HG03469 (cell line): Measurements from ENCODE around the gene PPP3R1.
"Not testable (repeated sequence)": the region's sequence is repeated elsewhere in the genome, so short reads cannot be mapped to it uniquely, and the experiment has no call there.

Experiments used
- ATAC-seq: cut with Tn5 transposase; IDR thresholded peaks from one replicate; pipeline ENCODE4 v1.9.1; 2021; ENCODE audit warnings: mild to moderate bottlenecking, moderate library complexity, moderate number of reproducible peaks; ENCODE audit not compliant: unreplicated experiment

Gene PPP3R1

DNA sequence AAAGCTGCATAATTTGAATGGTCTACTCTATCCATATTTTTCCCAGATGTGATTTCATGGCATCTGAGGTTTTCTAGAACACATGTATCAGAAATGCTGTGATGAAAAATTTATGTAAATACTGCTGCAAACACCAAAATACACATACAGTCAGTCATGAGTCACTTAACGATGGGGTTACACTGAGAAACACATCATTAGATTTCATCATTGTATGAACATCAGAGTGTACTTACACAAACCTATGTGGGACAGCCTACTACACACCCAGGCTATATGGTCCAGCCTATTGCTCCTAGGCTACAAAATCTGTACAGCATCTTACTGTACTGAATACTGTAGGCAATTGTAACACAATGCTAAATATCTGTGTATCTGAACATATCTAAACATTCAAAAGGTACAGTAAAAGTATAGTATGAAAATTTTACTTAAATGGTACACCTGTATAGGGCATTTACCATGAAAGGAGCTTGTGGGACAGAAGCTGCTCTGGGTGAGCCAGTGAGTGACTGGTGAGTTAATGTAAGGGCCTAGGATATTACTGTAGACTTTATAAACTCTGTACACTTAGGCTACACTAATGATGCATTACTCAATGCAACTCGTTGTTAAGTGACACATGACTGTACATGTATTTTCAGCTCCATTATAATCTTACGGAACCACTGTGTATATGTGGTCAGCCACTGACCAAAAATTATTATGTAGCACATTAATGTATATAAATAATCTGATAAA, 61.2 kb downstream of the PPP3R1 start:
- no peak for ATAC-seq

DNA sequence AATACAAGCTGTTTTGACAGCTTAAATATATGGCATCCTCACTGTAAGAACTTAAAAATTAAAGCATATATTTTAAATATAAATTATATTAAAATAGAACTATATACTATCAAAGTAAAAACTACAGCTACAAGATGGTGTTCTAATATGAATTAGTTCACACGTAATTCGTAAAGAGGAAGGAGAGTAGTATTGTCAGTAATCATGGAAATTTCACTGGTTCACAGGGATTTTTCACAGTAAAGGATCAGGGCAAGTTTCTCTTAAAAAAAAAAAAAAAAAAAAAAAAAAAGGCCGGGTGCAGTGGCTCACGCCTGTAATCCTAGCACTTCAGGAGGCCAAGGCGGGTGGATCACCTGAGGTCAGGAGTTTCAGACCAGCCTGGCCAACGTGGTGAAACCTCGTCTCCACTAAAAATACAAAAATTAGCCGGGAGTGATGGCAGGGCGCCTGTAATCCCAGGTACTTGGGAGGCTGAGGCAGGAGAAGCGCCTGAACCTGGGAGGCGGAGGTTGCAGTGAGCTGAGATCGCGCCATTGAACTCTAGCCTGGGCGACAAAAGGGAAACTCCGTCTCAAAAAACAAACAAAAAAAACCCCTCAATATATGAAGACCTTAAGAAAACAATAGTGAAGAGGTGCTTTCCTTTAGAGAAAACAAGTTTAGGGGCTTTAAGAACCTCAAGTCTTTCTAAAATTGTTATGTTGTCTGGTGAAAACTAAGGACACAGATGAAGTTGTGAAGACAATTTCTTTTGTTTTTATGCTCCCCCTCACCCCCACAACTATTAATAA, 62.1 kb downstream of the PPP3R1 start:
- ATAC-seq: no peak

DNA sequence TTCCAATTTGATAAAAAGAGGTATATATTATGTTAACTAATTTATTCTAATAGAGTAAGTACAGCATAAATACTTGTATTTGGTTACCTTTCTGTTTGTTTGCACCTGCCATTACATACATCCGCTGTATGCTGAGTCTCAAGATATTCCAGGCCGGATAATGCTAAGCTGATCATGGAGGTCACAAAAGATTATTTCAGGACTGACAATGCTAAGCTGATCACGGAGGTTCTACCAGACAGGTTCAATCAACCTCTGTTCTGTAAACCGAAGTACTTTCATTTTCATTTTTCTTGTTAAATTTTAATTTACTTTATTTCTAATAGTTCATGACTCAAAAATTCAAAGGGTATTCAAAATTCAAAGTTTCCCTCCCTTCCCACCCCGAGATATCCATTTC, 63.5 kb downstream of the PPP3R1 start:
- no peak for ATAC-seq

DNA sequence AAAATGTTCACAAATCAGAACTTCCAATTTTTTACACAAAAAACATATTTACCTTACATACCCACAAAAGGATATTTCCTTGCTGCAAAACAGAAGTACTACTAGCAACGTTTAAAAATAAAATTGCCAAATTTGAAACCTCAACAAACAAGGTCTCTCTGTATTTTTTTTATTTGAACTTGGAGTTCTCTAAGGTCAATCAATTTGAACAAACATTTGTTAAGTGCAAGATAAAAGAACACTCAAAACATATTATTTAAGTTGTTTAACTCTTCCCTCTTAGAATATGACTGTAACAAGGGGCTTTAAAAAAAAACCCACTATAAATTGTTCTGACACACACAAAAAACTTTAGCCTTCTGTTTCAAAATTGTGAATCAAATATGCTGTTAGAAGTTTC, 65.0 kb downstream of the PPP3R1 start:
- ATAC-seq: no peak

DNA sequence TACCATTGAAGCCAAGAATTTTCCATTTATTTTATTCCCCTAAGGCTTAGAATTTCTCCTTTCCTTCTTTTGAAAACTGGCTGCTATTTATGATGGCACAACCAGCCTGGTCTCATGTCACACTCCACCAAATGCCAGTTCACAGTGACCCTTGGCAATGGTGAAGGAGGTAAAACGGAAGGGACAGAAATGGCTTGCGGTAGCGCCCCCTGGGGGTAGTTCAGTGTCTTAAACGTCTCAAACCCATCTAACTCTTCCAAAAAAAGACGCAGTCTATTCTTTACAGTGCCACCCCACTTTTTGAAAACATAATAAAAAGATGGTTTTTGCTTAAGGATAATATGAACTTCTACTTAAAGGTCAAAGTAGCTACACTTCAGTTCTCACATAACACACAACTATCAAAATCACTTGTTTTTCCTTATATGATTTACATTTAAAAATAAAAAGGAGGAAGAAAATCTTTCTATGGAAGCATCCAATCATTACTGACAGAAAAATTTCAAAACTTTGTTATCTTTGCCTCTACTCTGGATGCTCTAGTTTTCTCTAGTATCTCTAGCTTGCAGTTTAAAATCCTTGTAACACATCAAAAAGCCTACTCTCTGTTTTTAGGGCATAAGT, 66.7 kb downstream of the PPP3R1 start:
- no peak for ATAC-seq

DNA sequence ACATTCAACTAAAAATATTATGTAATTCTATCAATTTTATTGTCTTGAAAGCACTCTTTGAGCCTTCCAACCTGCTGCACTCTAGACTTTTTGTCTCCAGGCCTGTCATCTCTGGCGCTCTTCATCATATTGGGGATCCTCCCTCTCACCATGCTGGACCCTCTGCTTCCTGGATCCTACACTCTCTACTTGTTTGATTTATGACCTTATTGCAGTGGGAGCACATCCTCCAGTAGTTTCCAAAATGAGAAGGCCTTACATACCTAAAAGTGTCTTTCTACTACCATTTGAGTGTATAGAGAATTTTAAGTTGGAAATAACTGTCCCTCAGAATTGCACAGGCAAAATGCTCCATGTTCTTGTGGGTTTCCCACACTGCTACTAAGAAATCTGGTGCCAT, 69.4 kb downstream of the PPP3R1 start:
- no peak for ATAC-seq

DNA sequence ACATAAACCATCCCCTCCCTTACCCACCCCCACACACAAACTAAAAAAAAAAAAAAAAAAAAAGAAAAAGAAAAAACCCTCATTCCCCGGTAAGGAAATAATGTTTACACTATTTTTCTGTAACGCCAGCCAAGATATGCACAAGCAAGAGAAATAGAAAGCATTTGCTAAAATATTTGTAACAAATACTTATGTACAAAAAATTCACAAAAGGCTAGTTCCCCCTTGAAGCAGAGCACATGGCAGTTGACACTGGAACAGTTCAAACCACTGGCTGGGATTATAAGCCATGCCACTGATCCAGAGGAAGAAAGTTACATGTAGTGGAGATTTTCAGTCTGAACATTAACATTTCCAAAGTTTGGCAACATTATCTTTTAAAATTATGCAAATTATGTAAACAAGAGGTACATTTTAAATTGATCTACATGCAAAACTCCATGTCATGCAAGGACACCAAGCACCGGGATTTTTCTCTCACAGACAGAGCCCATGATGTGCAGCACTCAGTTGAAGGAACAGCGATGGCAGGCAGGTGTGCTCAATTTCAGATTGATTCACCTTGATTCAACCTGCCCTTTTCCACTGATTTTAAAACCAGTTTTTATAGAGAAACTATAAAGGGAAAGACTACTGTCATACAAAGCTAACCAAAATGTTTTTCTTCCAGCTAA, 73.2 kb downstream of the PPP3R1 start:
- no peak for ATAC-seq

DNA sequence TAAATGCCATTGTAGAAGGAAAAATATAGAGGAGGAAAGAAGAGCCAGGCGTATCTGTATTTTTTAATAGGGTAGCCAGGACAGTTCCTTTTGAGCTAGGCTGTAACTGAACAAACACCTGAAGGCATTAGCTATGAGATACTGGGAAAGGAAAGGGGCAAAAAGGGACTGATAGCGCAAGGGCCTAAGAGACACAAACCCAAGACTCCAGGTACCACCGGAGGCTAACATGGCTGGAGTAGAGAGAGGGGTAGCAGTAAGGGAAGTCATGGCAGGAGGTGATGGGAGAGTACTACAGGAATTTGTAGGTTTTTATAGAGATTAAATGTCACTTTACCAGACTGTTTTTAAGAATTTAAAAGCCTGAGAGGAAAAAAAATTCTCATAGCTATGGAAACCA, 73.9 kb downstream of the PPP3R1 start:
- ATAC-seq: no peak

DNA sequence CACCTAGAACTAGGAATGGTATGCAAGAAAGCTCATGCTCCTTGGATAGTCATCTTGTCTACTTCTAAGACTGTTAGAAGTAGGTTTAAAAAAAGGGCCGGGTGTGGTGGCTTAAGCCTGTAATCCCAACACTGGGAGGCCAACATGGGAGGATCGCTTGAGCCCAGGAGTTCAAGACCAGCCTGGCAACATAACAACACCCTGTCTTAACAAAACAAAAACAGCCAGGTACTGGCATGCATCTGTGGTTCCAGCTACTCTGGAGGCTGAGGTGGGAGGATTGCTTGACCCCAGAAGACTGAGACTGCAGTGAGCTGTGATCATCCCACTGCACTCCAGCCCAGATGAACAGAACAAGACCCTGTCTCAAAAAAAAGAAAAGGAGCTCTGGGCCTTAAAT, 74.8 kb downstream of the PPP3R1 start:
- no peak for ATAC-seq

DNA sequence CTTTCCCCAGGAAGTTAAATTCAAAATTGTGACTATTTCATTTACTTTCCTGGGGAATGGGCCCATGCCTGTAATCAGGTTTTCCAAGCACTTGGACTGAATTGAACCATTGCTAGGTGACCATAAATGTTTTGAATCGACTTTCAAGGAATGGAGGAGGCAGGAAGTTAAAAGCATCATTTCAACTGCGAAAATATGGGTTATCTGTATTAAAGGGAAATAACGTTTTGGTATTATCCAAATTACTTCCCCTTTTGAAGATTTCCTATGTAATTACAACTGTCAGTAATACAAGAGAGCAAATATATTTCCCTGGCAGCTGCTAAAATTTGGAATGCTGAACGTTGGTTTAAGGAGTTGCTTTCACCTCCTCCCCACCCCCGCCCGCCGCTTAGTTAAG, 75.7 kb downstream of the PPP3R1 start:
- no peak for ATAC-seq

DNA sequence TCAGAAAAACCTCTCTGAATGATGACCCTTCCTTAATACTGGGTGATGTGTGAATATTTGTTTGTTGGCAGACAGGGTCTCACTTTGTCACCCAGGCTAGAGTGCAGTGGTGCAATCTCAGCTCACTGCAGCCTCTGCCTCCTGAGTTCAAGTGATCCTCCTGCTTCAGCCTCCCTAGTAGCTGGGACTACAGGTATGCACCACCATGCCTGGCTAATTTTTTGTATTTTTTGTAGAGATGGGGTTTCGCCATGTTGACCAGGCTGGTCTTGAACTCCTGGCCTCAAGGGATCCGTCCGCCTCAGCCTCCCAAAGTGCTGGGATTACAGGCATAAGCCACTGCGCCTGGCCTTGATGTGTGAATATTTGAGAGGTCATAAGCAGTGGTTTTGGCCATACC, 77.1 kb downstream of the PPP3R1 start:
- ATAC-seq: not testable (repeated sequence)

DNA sequence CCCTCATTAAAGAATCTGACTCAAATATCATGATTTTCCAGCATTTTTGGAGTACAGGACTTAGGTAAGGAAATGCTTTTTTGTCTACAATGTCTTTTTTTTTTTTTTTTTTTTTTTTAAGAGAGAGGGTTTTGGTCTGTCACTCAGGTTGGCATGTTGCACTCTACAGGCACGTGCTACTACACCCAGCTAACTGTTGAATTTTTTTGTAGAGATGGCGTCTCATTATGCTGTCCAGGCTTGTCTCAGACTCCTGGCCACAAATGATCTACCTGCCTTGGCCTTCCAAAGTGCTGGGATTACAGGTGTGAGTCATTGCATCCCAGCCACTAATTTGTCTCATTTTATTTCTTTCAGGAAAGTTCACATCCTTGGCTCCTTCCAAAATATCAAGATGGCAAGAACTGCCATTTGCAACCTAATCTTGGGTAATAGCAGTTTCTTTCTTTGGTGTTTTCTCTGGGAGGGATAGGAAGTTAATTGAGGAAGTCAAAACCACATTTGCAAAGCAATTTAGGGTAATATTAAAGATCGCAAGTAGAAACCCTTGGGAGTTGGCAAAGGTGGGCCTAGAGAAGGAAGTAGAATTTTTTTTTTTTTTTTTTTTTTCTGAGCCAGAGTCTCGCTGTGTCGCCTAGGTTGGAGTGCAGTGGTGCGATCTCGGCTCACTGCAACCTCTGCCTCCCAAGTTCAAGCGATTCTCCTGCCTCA, 79.2 kb downstream of the PPP3R1 start:
- no peak for ATAC-seq

DNA sequence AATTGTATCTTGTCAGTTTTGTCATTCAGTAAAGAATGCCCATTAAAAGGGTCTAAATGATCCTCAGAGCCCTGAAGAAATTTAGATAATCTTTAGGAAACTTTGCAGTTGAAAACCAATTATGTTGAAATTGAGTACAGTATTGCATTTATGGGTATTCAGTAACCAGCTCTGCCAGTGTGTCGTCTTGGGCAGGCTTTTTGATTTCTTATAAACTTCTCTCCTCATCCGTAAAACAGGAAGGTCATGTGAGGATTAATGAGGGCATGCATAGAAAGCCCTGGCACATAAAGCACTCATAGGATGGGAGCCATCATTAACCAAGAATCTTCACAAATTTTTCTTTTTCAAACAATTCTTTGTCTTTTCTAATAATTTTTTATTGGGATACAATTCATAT, 79.8 kb downstream of the PPP3R1 start:
- ATAC-seq: no peak

DNA sequence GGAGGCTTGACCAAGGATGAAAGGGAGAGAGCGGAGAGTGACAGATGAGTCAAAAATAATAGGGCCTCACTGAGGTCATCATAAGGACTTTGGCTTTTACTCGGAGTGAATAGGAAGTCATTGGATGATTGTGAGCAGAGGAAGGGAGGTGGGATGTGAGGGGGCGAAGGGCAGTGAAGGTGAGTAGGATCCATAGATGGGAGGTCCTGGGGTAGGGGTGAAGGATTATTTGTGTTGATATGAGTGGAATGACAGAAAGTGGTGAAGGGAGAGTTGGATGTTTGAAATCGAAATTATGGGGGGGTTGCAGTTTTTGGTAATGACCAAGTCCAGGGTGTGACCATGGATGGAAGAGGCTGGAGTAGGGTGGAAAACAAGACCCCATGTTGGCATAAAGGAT, 80.6 kb downstream of the PPP3R1 start:
- ATAC-seq: no peak

DNA sequence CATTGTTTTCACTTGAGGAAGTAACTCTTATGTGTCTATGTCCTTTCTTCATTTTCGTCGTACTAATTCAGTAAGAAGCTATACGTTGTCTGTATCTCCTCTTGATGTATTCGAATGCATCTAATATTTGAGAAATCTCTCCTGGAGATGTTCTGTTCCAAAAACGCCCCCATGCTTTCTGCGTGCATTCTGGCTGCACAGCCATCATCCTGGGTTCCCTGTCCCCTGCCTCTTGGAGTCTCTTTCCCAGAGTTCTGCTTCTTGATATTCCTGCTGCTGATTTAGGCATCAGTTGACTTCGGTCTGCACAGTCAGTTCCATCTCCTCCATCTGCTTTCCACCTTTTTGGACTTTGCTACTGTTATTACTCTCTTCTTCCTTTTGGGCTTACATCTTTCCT, 81.2 kb downstream of the PPP3R1 start:
- no peak for ATAC-seq

DNA sequence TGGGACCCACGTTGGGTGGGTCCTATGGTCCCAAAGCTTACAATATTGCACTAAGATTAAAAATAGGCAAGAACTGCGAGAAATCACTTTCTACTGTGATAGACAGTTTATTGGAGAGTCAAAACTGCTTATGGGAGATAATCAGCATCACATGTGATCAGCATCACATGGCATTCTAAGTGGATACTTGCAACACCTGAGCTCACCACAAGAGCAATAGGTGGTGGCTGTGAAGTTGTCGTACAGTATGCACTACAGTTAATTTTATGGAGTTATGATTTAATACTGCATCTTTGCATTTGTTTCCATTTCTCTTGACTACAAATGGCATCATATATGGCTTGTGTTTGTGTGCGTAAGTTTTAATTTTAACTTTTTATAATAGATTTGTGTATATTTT, 83.0 kb downstream of the PPP3R1 start:
- ATAC-seq: no peak

DNA sequence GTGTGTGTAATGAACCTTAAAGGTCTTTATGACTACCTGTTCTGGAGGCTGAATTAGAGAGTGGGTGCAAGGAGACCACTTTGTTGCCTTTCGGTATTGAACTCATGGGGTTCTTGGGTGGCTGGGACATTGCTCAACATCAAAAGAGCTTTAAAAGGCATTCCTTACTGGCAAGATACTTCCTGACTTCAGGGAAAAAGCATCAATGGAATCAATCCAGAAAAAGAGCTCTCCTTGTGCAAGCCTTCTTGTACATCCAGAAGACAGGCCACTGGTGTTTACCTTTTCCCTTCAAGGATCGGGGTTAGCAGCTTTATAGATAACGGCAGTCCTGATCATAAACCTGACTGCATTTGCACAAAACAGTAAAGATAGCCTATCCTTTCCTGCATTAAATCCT, 85.1 kb downstream of the PPP3R1 start:
- ATAC-seq: no peak

DNA sequence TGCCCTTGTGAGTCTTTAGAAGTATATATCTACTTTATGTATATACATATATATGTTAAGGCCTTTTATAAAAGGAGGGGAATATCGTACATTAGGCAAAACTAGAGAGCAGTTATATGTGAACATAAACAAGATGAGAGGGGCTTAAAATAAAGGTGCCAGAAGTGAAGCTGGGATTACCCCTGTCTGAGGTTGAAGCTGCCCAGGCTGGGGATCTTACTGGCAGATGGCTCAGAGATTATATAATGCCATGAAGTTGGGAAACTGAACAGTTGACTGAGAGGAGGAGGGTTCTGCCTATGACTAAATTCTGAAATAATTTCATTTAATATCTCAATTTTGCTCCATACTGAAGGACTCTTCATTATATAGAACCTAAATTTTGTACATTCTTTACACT, 88.7 kb downstream of the PPP3R1 start:
- no peak for ATAC-seq

DNA sequence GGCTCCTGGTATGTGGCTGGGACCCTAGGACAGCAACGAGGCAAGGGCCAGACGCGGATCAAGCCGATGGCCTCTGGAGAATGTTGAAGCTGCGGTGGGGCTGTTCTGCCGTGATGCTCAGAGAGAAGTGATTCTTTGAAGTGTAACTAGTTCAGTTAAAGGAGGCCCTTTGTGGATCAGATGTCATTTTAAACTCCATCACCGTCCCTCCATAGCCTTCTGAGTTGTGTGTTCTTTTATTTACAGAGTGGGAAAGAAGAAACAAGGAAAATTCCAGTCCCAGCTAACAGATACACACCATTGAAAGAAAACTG, 94.2 kb downstream of the PPP3R1 start:
- ATAC-seq: no peak

DNA sequence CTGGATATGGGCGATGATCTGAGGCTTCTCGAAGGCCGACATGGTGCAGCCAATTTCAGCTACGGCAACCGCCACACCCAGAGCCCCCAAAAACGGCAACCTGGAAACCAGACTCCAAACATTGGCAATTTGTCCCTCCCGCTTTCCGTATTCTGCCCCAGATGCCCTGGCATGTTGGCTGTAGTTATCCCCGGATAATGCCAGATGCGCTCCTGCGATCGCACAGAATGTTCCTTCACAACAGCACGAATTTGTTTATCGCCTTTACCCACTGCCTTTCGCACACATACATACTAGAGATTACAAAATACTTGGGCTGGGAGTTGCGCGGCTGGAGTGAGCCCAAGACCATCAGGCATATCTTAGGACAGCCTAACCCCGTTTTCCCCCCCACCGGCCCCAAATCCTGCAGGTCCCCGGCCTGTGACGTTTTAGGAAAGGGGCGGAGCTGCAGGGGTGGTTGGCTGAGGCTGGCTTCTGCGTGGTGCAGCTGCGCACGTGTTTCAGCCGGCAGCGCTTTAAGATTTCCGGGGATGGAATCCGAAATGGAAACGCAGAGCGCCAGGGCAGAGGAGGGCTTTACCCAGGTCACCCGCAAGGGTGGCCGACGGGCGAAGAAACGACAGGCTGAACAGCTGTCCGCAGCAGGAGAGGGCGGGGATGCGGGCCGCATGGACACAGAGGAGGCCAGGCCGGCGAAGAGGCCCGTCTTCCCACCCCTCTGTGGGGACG, 94.8 kb downstream of the PPP3R1 start, which contains the start of gene PNO1:
Gene PNO1 (plus strand): TSS at position 487 of the 732 bp plus-strand sequence. CDS start 47 bp downstream, at position 534.
- peak; percentile 76 for ATAC-seq
